NCI-H345 (cell line): ENCODE data around the gene SFXN5.

Experiments used
- DNase-seq: peaks from one replicate; lab custom pipeline; 2025; lab: John Stamatoyannopoulos, UW

The SFXN5 gene

DNA sequence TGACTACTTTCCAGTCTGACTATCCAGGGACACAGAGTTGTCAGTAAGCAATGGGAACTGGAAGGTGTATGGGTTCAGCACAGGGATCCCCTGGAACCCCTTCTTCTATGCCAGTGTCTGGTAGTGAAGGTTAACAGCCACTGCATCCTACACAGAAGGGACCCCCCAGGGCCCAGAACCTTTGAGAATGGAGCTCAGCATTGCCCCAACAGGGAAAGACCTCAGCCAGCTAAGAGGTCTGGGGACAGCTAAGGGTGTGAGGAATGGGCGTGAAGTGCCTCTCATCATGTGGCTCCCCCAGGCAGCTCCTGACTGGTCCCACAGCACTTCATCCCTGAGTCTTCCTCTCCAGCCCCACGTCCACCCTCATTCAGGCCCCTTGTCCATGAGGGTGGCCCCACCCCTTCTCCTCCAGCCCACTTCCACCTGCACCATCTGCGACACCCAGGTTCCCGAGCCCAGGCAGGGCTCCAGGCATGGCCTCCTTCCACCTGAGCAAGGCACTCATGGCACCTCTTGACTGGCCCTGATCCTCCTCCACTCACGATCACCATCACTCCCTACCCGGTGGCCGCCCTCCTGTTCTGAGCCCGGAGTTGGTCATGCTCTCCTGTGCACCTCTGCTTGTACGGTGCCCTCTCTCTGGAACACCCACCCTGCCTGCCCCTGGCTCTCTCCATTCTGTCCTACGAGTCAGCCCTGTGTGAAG is 77.1 kb downstream of the SFXN5 start:
- no peak for DNase-seq

DNA sequence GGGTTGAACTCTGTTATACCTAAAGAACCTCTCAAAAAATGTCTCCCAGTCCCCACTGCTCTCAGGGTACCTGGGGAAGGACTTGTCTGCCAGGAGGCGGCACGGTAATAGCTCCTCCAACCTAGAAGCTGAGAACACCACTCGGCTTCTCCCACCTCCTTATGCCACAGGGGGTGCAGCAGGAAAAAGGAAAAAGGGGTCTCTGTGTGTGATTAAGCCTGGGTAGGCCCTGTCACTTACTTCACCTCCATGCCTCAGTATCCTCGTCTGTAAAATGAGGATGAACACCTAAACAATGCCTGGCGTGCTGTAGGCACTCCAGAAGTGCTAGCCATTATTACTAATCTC is 77.6 kb downstream of the SFXN5 start:
- no peak for DNase-seq

DNA sequence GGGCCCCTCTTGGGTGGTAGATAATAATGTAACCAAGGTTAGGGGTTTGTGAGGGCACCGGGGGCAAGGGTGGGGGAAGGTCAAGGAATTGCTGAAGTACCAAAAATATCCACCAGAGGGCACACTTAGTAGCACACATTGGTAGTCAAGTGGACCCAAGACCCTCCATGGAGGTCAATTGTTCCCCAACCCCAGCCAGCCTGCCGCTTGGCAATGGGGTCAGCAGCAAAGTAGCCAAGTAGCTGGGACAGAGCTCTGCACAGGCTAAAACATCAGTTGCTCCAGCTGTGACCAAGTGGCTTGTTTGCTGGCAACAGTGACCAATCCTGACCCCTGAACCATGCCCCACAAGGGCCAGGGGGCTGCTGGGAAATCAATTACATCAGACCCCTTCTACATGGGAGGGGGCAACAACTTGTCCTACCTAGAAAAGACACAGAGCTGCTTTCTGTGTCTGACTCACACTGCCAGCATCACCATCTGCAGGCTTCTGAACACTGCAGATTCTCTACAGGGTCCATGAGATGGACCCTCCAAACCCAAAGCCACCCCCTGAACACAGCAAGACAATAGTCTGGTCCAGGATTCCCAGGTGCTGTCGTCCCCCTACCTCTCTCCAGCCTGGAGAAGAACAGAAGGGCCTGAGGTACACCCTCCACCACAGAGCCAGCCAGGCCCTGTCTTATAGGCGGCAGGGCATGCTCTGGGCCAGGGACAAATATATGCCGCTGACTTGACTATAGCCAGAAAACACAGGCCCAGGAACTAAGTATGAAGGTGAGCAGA is 78.2 kb downstream of the SFXN5 start:
- peak; percentile 34 for DNase-seq

DNA sequence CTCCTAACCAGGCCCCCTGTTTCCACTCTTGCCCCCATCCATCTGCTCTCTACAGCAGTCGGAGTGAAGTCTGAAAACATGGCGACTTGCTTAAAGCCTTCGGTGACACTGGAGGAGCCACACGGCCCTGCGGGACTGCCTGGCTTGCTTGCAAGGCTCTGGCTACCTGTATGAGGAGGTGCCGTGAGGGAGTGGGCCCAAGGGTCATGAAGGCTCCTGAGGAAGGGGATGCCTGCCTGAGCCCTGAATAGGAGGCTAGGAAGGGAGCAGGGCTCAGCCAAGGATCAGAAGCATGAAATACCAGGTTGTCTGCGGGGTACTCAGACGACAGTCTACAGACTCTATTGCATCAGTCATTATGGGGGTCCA is 78.8 kb downstream of the SFXN5 start:
- no peak for DNase-seq

DNA sequence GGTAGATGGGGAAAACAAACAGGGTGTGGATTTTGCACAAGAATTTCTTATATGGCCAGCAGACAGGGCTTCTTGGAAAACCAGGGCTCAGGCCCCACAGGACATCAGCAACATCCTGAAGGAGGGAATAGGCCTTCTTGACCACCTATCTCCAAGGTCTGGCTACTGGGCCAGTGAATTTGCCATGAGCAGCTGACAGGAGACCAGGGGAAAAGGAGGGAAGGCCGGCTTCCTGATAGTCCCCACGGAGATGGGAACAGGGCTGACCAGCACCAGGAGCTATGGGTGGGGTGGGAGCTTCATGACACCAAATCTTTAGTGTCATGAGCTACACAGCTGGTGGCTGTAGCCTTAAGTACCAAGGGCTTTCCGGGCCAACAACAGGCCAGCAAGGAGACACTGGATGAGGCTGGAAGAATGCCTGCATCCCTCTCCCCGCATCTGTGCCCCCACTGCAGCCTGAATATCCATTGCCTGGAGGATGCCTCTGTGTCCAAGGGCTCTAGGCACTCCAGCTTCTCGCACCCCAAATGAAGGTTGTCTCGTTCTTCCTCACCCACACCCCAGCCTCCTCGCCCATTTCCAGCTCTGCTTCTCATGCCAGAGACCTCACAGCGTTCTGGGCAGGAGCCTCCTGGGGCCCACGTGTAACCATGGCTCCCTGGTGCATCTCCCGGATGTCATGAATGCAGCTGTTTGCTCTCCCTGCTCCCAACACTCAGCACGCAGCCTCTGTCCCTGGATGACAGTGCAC is 79.4 kb downstream of the SFXN5 start:
- DNase-seq = no peak

DNA sequence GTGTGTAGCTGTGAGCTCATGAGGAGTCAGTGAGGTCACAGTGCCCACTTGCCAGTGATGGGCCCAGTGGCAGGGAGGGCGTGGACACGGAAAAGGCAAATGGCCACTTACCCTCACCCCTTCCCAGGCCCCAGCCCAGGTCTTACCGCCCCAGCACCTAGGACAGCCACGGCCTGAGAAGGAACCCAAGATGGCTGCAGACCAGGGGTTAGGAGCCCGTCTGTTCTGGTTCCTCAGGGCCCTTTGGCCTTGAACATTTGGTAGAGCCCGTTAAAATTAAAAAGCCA is 80.1 kb downstream of the SFXN5 start:
- no peak for DNase-seq

DNA sequence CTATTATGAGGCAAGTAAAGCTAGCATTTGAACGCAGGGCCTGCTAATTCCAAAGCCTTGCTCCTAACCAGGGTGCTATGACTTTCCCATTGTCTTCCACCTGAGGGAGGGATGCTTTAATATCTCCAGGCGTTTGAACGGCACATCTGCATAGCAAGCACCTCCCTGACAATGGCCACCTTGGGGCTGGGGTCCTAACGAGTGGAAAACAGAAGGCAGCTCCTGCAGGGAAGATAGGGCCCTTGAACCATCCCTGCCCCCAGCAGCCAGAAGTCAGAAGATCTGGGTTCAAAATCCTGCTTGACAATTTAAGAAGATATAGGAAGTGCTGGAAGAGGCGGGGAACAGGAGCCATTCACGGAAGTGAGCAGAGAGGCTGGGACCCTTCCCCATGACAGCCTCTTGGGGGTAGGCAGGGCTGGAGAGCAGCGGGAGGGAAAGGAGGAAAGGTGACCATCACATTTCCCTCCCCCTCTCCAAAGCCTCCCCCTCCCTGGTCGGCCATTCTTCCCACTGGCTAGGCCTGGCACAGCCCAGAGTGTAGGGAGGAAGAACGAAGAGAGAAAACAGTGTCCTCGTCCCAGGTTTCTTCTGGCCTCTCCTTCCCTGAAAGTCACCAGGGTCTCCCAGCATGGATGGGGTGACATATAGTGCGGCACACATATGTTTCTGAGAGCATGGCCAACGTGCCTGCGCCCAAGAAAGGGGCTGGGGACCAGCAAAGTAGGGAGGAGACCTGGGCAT is 80.6 kb downstream of the SFXN5 start:
- no peak for DNase-seq

DNA sequence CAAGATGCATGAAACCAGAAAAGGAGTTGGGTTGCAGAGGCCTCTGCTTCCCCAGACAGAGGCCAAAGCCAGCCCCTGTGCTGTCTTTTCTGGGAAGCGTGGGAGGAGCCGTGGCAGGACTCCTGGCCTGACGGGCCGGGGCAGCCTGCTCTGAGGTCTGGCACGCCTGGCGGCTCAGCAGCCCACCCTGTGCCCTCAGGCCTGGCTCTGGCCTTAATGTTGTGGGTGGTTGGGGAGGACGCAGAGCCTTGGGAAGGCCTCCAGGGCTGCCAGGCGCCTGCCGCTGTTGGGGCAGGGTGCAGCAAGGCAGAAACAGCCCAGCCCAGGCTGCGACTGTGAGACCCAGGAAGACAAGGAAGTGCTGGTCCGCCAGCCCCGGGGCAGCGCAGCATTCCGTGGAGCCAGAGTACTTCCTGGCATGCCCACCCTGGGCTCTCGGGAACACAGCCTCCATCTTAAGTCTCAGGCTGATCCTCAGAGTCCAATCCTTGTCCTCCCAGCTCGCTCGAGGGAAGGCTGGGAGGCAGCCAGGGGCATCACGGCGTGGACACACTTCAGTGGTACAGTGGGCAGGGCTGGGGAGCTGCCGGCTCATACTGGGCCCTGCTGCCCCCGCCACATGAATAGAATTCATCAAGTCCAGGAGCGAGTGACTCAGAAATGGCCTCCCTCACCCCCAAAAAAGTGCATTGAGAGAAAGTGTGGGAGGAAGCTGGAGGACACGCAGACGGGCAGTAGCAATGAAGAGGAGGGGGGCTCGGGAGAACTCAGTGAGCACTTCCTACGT is 81.5 kb downstream of the SFXN5 start:
- no peak for DNase-seq

DNA sequence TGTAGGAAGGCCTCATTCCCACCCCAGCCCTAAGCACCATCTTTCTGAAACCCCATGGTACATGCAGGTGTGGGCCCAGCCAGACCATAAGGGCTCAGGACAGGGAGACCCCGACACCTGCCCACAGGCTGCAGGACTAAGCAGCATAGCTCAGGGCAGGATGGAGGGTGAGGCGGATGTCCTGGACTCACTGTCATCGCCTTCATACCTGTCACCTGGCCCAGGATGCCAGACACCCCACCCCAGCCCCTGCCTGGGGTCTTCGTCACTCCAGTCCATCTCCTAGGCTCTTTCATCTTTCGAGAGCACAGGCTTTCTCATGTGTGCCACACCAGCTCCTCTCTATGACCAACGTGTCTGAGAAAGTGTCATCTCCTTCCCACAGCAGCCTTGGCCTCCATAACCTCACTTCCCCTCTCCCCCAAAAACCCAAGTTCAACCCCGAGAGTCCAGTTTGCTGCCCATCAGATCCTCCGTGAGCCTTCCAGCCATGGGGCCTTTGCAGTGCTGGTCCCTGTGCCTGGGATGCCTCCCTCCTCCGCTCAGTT is 82.7 kb downstream of the SFXN5 start:
- no peak for DNase-seq

DNA sequence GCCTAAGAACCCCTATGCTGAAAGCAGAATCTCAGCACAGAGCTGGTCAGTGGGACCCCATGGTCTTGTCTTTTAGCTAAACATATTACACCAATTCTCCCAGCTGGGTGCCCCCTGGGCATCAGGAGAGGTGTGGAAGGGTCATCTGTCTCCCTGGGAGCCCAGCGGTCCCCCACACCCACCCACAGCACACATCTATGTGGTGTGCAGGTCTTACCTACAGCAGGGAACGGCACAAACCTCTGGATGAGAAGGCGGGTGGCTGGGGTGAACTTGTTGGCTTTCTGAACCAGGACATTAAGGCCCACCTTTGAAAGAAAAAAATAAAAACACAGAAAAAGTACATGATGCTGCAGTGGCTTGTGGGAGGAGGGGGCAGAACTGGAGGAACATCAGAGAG is 83.5 kb downstream of the SFXN5 start:
- DNase-seq = no peak

DNA sequence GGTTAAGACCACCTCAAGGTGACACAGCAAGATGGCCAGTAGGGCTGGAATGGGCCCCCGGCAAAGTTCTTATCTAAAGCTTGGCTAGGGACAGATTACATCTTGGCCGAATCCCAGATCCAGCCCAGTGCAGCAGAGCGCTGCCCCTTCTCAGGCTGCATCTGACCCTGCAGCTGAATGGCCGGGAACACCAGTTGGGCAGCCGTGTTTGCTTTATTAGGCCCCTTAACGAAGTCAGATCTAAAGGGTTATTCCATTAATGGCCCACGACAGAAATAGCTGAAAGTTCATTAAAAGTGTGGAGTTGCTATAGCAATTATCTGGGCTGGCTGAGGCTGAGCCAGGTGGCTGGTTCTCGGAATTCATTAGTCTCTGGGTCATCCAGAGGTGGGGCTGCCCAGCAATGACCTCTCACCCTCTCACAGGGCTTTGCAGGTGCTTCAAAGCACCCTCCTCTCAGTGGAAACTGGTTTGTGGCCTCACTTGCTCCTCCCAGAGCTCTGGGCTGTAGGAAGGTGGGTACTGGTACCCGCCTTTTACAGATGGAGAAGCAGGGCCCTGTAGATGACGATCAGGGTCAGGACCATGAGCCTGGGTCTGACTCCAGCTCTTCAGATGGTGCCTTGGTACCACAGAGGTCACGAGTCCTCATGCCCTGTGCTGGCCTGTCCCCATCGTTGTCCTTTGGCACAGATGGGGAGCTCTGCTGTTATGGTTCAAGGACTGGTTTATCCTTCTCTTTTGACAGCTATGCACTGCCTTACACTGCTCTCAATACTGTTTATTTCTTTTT is 85.4 kb downstream of the SFXN5 start:
- no peak for DNase-seq

DNA sequence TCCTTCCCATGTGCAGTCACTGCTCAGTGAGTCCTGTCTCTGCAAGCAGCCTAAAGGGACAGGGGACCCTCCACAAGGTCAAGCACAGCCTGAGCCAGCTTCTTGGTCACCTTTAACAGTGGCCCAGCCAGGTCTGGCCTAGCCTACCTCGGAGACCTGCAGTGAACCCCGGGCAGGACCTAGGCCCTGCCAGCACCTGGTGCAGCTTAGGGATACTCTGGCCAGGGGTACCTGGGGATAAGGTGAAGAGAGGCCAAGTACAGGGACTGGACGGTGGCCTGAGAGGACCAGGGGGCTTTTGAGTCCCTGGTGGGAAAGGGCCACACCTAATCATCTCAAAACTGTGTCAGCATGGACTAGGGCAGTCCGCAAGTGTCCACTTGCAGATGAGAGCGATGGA is 86.4 kb downstream of the SFXN5 start:
- no peak for DNase-seq

DNA sequence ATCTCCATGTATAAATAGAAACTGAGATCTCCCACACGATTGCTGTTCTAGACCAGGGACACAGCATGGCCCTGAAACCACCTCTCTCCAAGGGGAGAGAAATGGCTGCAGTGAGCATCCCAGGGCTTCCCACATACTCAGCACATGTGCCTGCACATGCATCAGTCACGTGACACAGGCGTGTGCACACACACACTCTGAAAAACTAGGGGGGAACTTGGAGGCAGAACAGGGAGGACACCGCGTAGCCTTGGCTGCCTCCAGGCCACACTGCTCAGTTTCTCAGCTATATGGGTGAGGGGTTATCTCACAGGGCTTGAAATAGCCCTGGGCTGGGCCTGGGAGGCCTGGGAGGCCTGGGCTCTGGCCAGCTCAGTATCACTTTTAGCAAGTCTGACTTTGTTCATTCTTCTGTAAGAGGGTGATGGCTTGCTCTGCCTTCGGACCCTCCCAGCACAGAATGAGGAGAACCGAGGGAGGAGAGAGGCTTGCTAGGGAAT is 87.3 kb downstream of the SFXN5 start:
- DNase-seq = no peak

DNA sequence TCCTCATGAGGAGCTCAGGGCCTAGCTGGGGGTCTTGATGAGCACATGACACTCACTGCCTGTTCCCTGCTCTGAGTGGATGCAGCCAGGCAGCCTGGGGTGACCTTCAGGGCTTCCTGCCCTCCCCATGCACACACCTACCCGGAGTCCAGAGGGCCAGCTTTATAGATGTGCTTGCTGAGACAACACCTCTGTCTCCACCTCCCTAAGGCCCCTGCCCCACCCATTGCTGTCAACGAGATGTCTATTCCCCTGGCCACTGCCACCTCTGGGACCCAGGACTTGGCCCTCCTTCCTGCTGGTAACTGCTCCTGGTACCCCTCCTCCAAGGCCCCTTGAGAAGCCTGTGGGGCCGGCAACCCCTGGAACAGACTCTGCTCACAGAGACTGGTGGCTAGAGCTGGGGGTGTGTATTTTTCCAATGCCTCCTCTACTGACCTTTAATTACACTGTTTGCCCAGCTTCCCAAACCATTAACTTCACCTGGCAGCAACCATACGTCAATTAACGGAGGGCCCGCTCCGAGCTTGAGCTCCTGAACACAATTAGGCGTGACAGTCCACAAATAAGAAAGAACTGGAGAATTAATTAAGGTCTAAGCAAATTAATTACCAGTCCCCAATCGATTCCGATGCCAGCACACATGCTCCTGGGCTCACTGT is 87.9 kb downstream of the SFXN5 start:
- DNase-seq = no peak

DNA sequence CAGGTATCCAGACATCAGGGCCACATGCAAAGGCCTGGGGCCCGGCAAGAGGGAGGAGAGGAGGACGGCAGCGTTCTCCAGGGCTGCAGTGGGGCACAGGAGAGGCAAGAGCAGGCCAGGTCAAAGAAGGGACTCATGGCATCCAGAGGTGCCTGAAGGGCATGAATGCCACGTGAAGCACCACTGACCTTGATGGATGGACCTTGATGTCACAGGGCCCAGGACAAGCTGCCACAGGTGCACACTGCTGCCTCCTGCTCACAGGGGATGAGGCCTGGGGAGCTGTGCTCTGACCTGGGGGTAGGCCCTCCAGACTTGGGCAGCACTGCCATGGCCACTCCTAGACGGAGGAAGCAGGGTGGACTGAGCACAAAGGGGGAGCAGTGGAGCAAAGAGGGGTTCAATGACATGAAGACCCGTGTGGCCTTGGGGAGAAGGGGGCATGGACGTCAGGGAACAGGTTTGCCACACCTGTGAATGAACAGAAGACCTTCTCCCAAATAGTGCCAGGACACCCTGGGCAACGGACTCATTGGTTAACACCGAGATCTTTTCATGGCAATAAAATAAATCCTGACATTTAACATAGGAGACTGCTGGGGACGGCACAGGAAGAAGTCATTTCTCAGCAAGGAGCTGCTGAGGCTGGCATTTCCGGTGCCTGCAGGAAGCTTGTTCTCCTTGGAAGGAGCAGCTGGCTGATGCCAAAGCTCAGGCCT is 88.6 kb downstream of the SFXN5 start:
- DNase-seq = no peak

DNA sequence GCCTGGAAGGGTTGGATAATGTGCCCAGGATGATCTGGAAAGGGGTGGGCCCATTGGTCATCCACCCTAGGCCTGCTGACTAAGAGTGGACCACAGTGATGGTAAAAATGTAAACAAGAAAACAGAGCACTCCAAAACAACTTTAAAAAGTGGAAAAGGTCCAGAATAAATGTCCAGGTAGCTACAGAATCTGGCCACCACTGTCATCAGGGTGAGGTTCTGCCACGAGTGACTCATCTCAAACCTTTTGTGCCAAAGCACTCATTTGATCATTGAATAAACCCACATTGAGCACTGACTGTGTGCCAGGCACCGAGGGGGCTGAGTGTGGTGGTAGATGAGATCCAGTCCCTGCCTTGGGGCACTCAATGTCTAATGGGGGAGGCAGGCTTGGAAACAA is 89.3 kb downstream of the SFXN5 start:
- DNase-seq = no peak

DNA sequence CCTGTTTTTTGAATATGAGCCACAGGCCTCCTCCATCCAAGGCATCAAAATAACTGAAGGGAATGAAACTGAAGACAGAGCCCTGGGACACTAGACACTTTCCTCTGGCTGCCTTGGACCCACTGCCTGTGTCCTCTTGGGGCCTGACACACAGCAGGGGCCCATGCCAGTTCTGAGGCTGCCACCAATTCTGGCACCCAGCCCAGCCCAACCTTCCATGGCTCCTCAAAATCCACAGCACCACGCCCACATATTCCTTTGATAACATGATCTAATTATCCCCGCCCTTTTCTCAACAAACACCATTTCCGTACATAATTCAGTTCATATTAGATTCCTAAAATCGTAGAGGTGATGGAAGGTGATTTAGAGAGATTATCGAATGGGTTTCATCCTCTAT is 90.0 kb downstream of the SFXN5 start:
- DNase-seq = peak; percentile 1

DNA sequence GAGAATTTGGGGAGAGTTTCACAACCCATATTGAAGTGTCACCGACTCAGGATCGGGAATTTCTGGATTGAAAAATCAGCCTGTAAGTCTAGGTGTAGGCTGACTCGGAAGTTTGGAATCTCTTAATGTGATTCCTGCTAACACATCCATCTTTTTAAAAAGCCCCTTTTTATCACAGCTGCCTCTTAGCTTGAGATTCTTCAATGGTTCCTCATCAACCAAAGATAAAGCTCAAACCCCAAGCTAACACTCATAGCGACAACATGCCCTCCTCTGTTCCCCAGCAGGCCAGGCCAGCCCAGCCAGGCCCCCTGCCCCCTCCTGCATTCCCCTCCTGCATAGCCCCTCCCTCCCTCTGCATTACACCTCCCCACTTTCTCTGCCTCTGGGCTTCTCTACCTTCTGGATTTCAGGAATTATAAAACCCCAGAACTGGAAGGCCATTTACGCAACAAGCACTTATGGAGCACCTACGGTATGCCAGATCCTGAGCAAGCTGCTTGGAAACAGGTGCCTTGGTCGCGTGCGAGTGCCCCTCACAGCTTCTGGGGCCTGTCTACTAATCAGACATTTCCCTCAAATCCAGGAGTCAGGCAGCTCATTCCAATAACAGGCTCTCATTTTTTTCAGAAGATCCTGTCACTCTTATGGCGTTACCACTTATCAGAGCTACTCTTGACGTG is 90.8 kb downstream of the SFXN5 start:
- no peak for DNase-seq

DNA sequence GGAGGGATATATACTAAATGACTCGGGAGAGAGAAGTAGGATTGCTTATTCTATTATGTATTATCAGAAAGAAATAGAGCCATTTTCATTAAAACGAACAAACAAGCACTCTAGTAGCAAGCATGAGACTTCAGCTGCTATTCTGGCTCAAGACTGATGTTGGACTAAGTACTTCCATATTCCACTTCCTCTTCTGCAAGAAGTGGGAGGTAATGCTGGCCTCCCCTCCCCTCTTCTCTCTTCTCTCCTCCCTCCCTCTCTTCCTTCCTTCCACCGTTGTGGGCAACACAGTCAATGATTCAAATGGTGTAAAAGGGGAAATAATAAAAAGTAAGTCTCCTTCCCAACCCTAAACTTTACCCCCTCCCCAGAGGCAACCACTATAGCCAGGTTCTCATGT is 91.6 kb downstream of the SFXN5 start:
- DNase-seq = no peak
